ENCODE results near the gene PAX4. TPM values are rescaled to one million over a fixed set of nuclear protein-coding genes. Genes with fewer than 3 reads are reported as not detected.

Gene PAX4
- total and polyA plus RNA-seq, 9 of the 15 experiments (the other 6 are each of a cell fraction or from before 2014, with no cell fraction given): not detected

- peaks cover 6 to 31% of the 10 kb centered on the region in 2 experiments; a peak in 4 of 5 replicates for H3K27me3 ChIP-seq (ENCODE audit: control insufficient read depth in 2 of 2, insufficient read depth in 2 of 2, low read length in 2 of 2)
- H3K9me1 ChIP-seq (ENCODE audit: control insufficient read depth, insufficient read depth, low read length): no peaks in the 10 kb centered on the region
- in situ Hi-C loops (cut with MboI) (no loop called here), intact Hi-C loops (cut with micrococcal nuclease) (no loop called here)
- H3K4me3 ChIP-seq: no peak overlapping the region
- H3K4me2 ChIP-seq (ENCODE audit: insufficient read depth, low read length): no peak overlapping the region
- CTCF ChIA-PET (ENCODE audit: low intra/inter-chr PET ratio): no interaction called here
- no peak overlapping the region for H3K27ac ChIP-seq (ENCODE audit: extremely low read depth, low read depth, low read length)
- DNase-seq (ENCODE audit: extremely low read depth in 1 of 4, low spot score in 3 of 4) (no peak), ATAC-seq (no peak), FAIRE-seq (no peak)
- BruUV-seq (replicated peaks): no TSS peak
- H4K20me1 ChIP-seq (replicated peaks; ENCODE audit: control insufficient read depth, insufficient read depth, low read length): no peaks in the 10 kb centered on the region; the same call in 1 of the 2 replicates
- H2AFZ ChIP-seq (ENCODE audit: low read depth, low read length): no peak overlapping the region
- peaks cover 0 to 4% of the 10 kb centered on the region in 2 experiments; a peak in 1 of 5 replicates for H3K4me1 ChIP-seq (replicated peaks in 1 of 2; ENCODE audit: control insufficient read depth in 2 of 2, insufficient read depth in 2 of 2, low read length in 2 of 2)
- WGBS (ENCODE audit: insufficient coverage, low coverage, missing lambda C conversion rate): 8% methylated on average over 6 of the region's 6 CpGs
- no peaks in the 10 kb centered on the region; the same call in 1 of the 2 replicates for H3K9me3 ChIP-seq (replicated peaks; ENCODE audit: control insufficient read depth, insufficient read depth, low read depth, low read length)
- TF ChIP-seq TCF3 (CRISPR knock-in tag; IDR thresholded peaks at IDR 0.05) (no peak), ZFP36 (IDR thresholded peaks at IDR 0.05; ENCODE audit: low read depth, low read length, partially characterized antibody) (peak; percentile 72), CBX3 (IDR thresholded peaks at IDR 0.05; ENCODE audit: borderline replicate concordance in 1 of 2, low read length in 2 of 2) (peak in 1 of 2 experiments; percentile 52; a peak in 1 of 3 replicates), TRIM28 (IDR thresholded peaks at IDR 0.05) (peak; percentile 55; the same call in 1 of the 2 replicates)
- no peak overlapping the region for H3K9ac ChIP-seq (ENCODE audit: insufficient read depth in 1 of 2, low read depth in 2 of 2, low read length in 2 of 2)
- H3K79me2 ChIP-seq (ENCODE audit: control insufficient read depth, insufficient read depth, low read length): no peaks in the 10 kb centered on the region
- H3K36me3 ChIP-seq (ENCODE audit: control insufficient read depth, insufficient read depth, low read length): no peaks in the 10 kb centered on the region
- POLR2A ChIA-PET: interaction anchor here (1.1 kb wide), 1 partner anchor 23 kb away, joined by 4 read pairs; the partner anchor contains the start of gene GCC1
These were observed 9.5 kb downstream of the PAX4 start for GRCh38 chr7:127608446-127608845.

- no peaks in the 10 kb centered on the region for H3K9me3 ChIP-seq (replicated peaks; ENCODE audit: control insufficient read depth, insufficient read depth, low read depth, low read length)
- peaks cover 37 to 56% of the 10 kb centered on the region in 2 experiments for H3K27me3 ChIP-seq (ENCODE audit: control insufficient read depth in 2 of 2, insufficient read depth in 2 of 2, low read length in 2 of 2)
- no peak overlapping the region for H3K27ac ChIP-seq (ENCODE audit: extremely low read depth, low read depth, low read length)
- DNase-seq (ENCODE audit: extremely low read depth in 1 of 4, low spot score in 3 of 4): peak in 1 of 4 experiments; percentile 6
- H3K9ac ChIP-seq (ENCODE audit: insufficient read depth in 1 of 2, low read depth in 2 of 2, low read length in 2 of 2): no peak overlapping the region
- H3K4me3 ChIP-seq: no peak overlapping the region
- H3K9me1 ChIP-seq (ENCODE audit: control insufficient read depth, insufficient read depth, low read length): no peaks in the 10 kb centered on the region
- no peaks in the 10 kb centered on the region for H3K79me2 ChIP-seq (ENCODE audit: control insufficient read depth, insufficient read depth, low read length)
- BruUV-seq (replicated peaks): no TSS peak
- H3K4me1 ChIP-seq (replicated peaks in 1 of 2; ENCODE audit: control insufficient read depth in 2 of 2, insufficient read depth in 2 of 2, low read length in 2 of 2): no peaks in the 10 kb centered on the region
- no peak overlapping the region for H2AFZ ChIP-seq (ENCODE audit: low read depth, low read length)
- ChIA-PET POLR2A (no interaction called here), CTCF (ENCODE audit: low intra/inter-chr PET ratio) (no interaction called here)
- no peak overlapping the region for H3K4me2 ChIP-seq (ENCODE audit: insufficient read depth, low read length)
- 0% methylated on average over 3 of the region's 3 CpGs for WGBS (ENCODE audit: insufficient coverage, low coverage, missing lambda C conversion rate)
- no peak for FAIRE-seq
- in situ Hi-C loops (cut with MboI) (no loop called here), intact Hi-C loops (cut with micrococcal nuclease) (no loop called here)
- no peaks in the 10 kb centered on the region for H4K20me1 ChIP-seq (replicated peaks; ENCODE audit: control insufficient read depth, insufficient read depth, low read length)
- no peak for ATAC-seq
- no peaks in the 10 kb centered on the region for H3K36me3 ChIP-seq (ENCODE audit: control insufficient read depth, insufficient read depth, low read length)
- no peak for TF ChIP-seq ZNF197 (CRISPR knock-in tag; IDR thresholded peaks at IDR 0.05; ENCODE audit: low read depth)
- TF ChIP-seq CREBBP (IDR thresholded peaks at IDR 0.05; ENCODE audit: low read depth, low read length): no peak
- no peak for TF ChIP-seq DDX20 (tag; IDR thresholded peaks at IDR 0.05; ENCODE audit: low read depth)
- no peak for TF ChIP-seq ZNF655 (CRISPR knock-in tag; IDR thresholded peaks at IDR 0.05)
- TF ChIP-seq MITF (IDR thresholded peaks at IDR 0.05): no peak
- no peak for TF ChIP-seq ETS2 (tag; IDR thresholded peaks at IDR 0.05; ENCODE audit: borderline replicate concordance, poor library complexity, severe bottlenecking)
- TF ChIP-seq CGGBP1 (CRISPR knock-in tag; IDR thresholded peaks at IDR 0.05): no peak
- no peak for TF ChIP-seq SRSF1 (IDR thresholded peaks at IDR 0.05; ENCODE audit: low read depth, low read length)
- no peak for TF ChIP-seq ZNF23 (CRISPR knock-in tag; IDR thresholded peaks at IDR 0.05)
- TF ChIP-seq MBD2 (IDR thresholded peaks at IDR 0.05; ENCODE audit: borderline replicate concordance, low read depth): no peak
- TF ChIP-seq NFE2 (IDR thresholded peaks at IDR 0.05; ENCODE audit: low read depth): no peak
These were observed 17.1 kb downstream of the PAX4 start for GRCh38 chr7:127600885-127601284.

Measured in K562 (cell line).